IMR-90 (cell line): ENCODE data around the gene PAGE2B. TPM values are rescaled to one million over a fixed set of nuclear protein-coding genes. Genes with fewer than 3 reads are reported as not detected.

Source experiments
- ATAC-seq: fragments of 200-7000 bp; cut with Tn5 transposase; 2 replicates; pipeline ENCODE4 v1.9.1; 2020; ENCODE audit warnings: low read depth, mild to moderate bottlenecking, moderate library complexity
- BruUV-seq: library from RNA; stranded (reverse); fragments of 400-500 nt; replicated peaks from 2 replicates; lab custom pipeline; 2021; lab: Mats Ljungman, UMichigan
- CTCF ChIA-PET: fragments of 300-600 bp; formaldehyde crosslinking; extraction: SDS; loops from one replicate; lab custom pipeline; 2021; ENCODE audit warnings: antibody characterized with exemption; lab: Yijun Ruan, JAX
- POLR2A ChIA-PET: fragments of 300-600 bp; sonication (Branson Sonifier 250); formaldehyde crosslinking; loops from one replicate; lab custom pipeline; 2022; ENCODE audit warnings: antibody characterized with exemption; ENCODE audit not compliant: unreplicated experiment; lab: Charles Lee
- DNase-seq: peaks from one replicate; pipeline ENCODE4 v3.0.0; 2013
- H2AFZ ChIP-seq: replicated peaks from 2 replicates; pipeline ENCODE3; 2013; ENCODE audit warnings: low read length, mild to moderate bottlenecking; ENCODE audit not compliant: poor library complexity
- H2AK5ac ChIP-seq: 2 replicates; pipeline ENCODE4 v1.6.1; 2013; ENCODE audit warnings: low read depth, low read length, inconsistent platforms
- H2AK9ac ChIP-seq: replicated peaks from 2 replicates; pipeline ENCODE3; 2013; ENCODE audit warnings: mild to moderate bottlenecking, low read depth, low read length, moderate library complexity; ENCODE audit not compliant: poor library complexity
- H2BK120ac ChIP-seq: 2 replicates; pipeline ENCODE4 v1.6.1; 2013; ENCODE audit warnings: low read depth, low read length, inconsistent platforms
- H2BK15ac ChIP-seq: 3 replicates; pipeline ENCODE4 v1.6.1; 2013; ENCODE audit warnings: low read depth, low read length, inconsistent platforms
- H2BK20ac ChIP-seq: 2 replicates; pipeline ENCODE4 v1.6.1; 2013; ENCODE audit warnings: low read depth, mild to moderate bottlenecking, inconsistent platforms, low read length, moderate library complexity
- H2BK5ac ChIP-seq: 2 replicates; pipeline ENCODE4 v1.6.1; 2013; ENCODE audit warnings: mild to moderate bottlenecking, low read depth, low read length, inconsistent platforms; ENCODE audit not compliant: poor library complexity, severe bottlenecking
- H3K14ac ChIP-seq: replicated peaks from 2 replicates; pipeline ENCODE4 v1.6.1; 2013; ENCODE audit warnings: low read depth, low read length, inconsistent platforms
- H3K18ac ChIP-seq: 2 replicates; pipeline ENCODE4 v1.6.1; 2013; ENCODE audit warnings: low read depth, low read length, control low read depth
- H3K23ac ChIP-seq: 2 replicates; pipeline ENCODE4 v1.6.1; 2013; ENCODE audit warnings: low read depth, low read length, inconsistent platforms
- H3K27ac ChIP-seq: 2 replicates; pipeline ENCODE4 v1.5.1; 2013; ENCODE audit warnings: mild to moderate bottlenecking, control low read depth, low read length; ENCODE audit not compliant: insufficient read depth
- H3K27me3 ChIP-seq: 2 replicates; pipeline ENCODE4 v1.6.1; 2013; ENCODE audit warnings: low read length; ENCODE audit not compliant: control insufficient read depth, insufficient read depth
- H3K36me3 ChIP-seq: 2 replicates; pipeline ENCODE4 v1.6.1; 2013; ENCODE audit warnings: low read length, mixed read lengths; ENCODE audit not compliant: control insufficient read depth, insufficient read depth
- H3K4ac ChIP-seq: 2 replicates; pipeline ENCODE4 v1.6.1; 2013; ENCODE audit warnings: low read depth, low read length, inconsistent platforms
- H3K4me1 ChIP-seq: 2 replicates; pipeline ENCODE4 v1.6.1; 2013; ENCODE audit warnings: low read length, mixed read lengths; ENCODE audit not compliant: control insufficient read depth, insufficient read depth
- H3K4me2 ChIP-seq: 2 replicates; pipeline ENCODE4 v1.6.1; 2013; ENCODE audit warnings: low read depth, mild to moderate bottlenecking, control low read depth, low read length, moderate library complexity
- H3K4me3 ChIP-seq: 2 replicates; pipeline ENCODE4 v1.5.1; 2013; ENCODE audit warnings: low read depth, mild to moderate bottlenecking, control low read depth, low read length, moderate library complexity; ENCODE audit not compliant: insufficient read depth
- H3K56ac ChIP-seq: 2 replicates; pipeline ENCODE4 v1.6.1; 2013; ENCODE audit warnings: low read length, inconsistent platforms; ENCODE audit not compliant: insufficient read depth; ENCODE audit errors: extremely low read depth
- H3K79me1 ChIP-seq, 2 experiments: 2 replicates each; pipeline ENCODE4 v1.6.1; 2013; ENCODE audit warnings: low read length in 2 of 2, inconsistent platforms in 1 of 2, low read depth in 1 of 2
- H3K9ac ChIP-seq: 2 replicates; pipeline ENCODE4 v1.6.1; 2013; ENCODE audit warnings: low read depth, low read length, control low read depth
- H3K9me1 ChIP-seq: 2 replicates; pipeline ENCODE4 v1.6.1; 2013; ENCODE audit warnings: low read length, inconsistent platforms; ENCODE audit not compliant: insufficient read depth
- H3K9me3 ChIP-seq: 2 replicates; pipeline ENCODE4 v1.6.1; 2013; ENCODE audit warnings: low read length; ENCODE audit not compliant: control insufficient read depth, insufficient read depth
- H4K20me1 ChIP-seq: 2 replicates; pipeline ENCODE4 v1.6.1; 2013; ENCODE audit warnings: low read length, inconsistent platforms; ENCODE audit not compliant: insufficient read depth
- H4K5ac ChIP-seq: 2 replicates; pipeline ENCODE4 v1.6.1; 2013; ENCODE audit warnings: mild to moderate bottlenecking, low read depth, low read length, control low read depth
- H4K8ac ChIP-seq, 2 experiments: 2 replicates each; pipeline ENCODE4 v1.6.1; 2013; ENCODE audit warnings: low read depth in 2 of 2, low read length in 2 of 2, control low read depth in 1 of 2, inconsistent platforms in 1 of 2
- H4K91ac ChIP-seq: 2 replicates; pipeline ENCODE4 v1.6.1; 2013; ENCODE audit warnings: low read depth, low read length, inconsistent platforms; ENCODE audit not compliant: insufficient read depth
- BHLHE40 ChIP-seq: fragments of 150-350 bp; IDR thresholded peaks from 2 replicates; pipeline ENCODE4 v1.6.1; 2016; ENCODE audit warnings: mild to moderate bottlenecking, low read depth, low read length
- CEBPB ChIP-seq: IDR thresholded peaks from 2 replicates; pipeline ENCODE4 v1.6.1; 2012; ENCODE audit warnings: low read depth, low read length, improper control_type of control experiment
- CHD1 ChIP-seq: IDR thresholded peaks from 2 replicates; pipeline ENCODE4 v1.6.1; 2012; ENCODE audit warnings: low read depth, low read length, improper control_type of control experiment
- FOS ChIP-seq: fragments of 150-350 bp; IDR thresholded peaks from 2 replicates; pipeline ENCODE4 v1.6.1; 2016; ENCODE audit warnings: low read depth, low read length
- MAFK ChIP-seq: IDR thresholded peaks from 2 replicates; pipeline ENCODE4 v1.6.1; 2012; ENCODE audit warnings: low read depth, low read length, improper control_type of control experiment
- MAZ ChIP-seq: IDR thresholded peaks from 2 replicates; pipeline ENCODE4 v1.6.1; 2012; ENCODE audit warnings: low read depth, mild to moderate bottlenecking, low read length, improper control_type of control experiment, moderate library complexity, borderline replicate concordance
- NFE2L2 ChIP-seq: fragments of 150-350 bp; IDR thresholded peaks from 2 replicates; pipeline ENCODE4 v1.6.1; 2016; ENCODE audit warnings: low read depth, mild to moderate bottlenecking, low read length
- RAD21 ChIP-seq: IDR thresholded peaks from 2 replicates; pipeline ENCODE4 v1.6.1; 2012; ENCODE audit warnings: low read length, improper control_type of control experiment
- RFX5 ChIP-seq: IDR thresholded peaks from 2 replicates; pipeline ENCODE4 v1.8.0; 2012; ENCODE audit warnings: low read depth, mild to moderate bottlenecking, low read length, moderate library complexity
- SMC3 ChIP-seq: fragments of 150-350 bp; IDR thresholded peaks from 2 replicates; pipeline ENCODE4 v1.6.1; 2016; ENCODE audit warnings: low read depth, mild to moderate bottlenecking, antibody characterized with exemption, low read length, moderate library complexity
- WGBS, 2 experiments: methylation state at CpG; one replicate each; pipeline versions ENCODE4 v1.1.5 to v1.1.7; 2013; ENCODE audit warnings: missing lambda C conversion rate in 2 of 2; ENCODE audit not compliant: insufficient read length in 1 of 2; ENCODE audit errors: extremely low coverage in 2 of 2; 5-methylcytosine and 5-hydroxymethylcytosine counted together
- dilution Hi-C: fragments of 300-500 bp; cut with HindIII; formaldehyde crosslinking; loops from one replicate; pipeline ENCODE4 v1.14.3; 2018; ENCODE audit warnings: low sequenced_read_pairs; ENCODE audit not compliant: unreplicated experiment
- in situ Hi-C: fragments of 300-500 bp; cut with MboI; formaldehyde crosslinking; loops from 3 replicates; pipeline ENCODE4 v1.14.3; 2019; ENCODE audit warnings: low sequenced_read_pairs, inconsistent platforms, mixed read lengths
- intact Hi-C: fragments of 100-400 bp; cut with micrococcal nuclease; formaldehyde crosslinking; loops from 2 replicates; pipeline ENCODE4 v1.10.0; 2022
- polyA plus RNA-seq, 3 experiments: library from polyadenylated mRNA; depleted of rRNA; stranded (reverse); fragments of >200 nt; gene quantifications; 2 replicates each; pipeline ENCODE4 v1.2.3, GENCODE V29; 2012; ENCODE audit warnings: low replicate concordance in 1 of 3
- total RNA-seq: library from RNA; depleted of rRNA; stranded (reverse); fragments of >200 nt; gene quantifications from 2 replicates; pipeline ENCODE4 v1.2.3, GENCODE V29; 2012
- TF ChIP-seq, protein P1 (sequence below): conservative IDR thresholded peaks from 2 replicates; pipeline ENCODE4 v1.5.1; 2012; ENCODE audit warnings: mild to moderate bottlenecking, low read depth, low read length, improper control_type of control experiment

Gene PAGE2B
- total and polyA plus RNA-seq, 2 of the 4 experiments (the other 2 are of a cell fraction), result not detected

DNA sequence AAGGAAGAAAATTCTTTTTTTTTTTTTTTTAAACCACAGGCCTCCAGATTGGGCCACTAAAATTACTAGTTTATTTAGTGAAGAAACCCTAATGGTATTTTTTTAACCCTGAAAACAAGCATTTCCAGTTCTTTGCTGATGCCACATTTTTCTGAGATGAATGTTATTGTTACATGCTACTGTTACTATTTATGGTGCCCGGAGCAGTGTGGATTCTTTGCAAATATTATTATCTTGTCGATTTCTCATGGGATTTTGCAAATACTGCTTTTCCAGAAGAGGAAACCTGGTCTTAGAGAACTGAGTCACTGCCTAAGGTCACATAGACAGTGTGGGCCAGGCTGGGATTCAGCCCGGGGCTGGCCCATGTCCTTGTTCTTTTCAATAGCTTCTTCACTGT is 35.4 kb upstream of the PAGE2B start:
- Histone ChIP-seq H2BK5ac (no peak overlapping the region), H4K91ac (no peak overlapping the region), H3K14ac (no peak overlapping the region), H3K27me3 (no peaks in the 10 kb centered on the region), H2AK5ac (no peak overlapping the region), H4K20me1 (no peaks in the 10 kb centered on the region), H4K5ac (no peak overlapping the region), H2BK20ac (no peak overlapping the region), H3K36me3 (no peaks in the 10 kb centered on the region), H3K9me3 (no peaks in the 10 kb centered on the region), H2BK120ac (no peak overlapping the region), H3K56ac (no peak overlapping the region), H3K9ac (no peak overlapping the region), H3K27ac (no peak overlapping the region), H3K9me1 (no peaks in the 10 kb centered on the region), H3K18ac (no peak overlapping the region), H2AFZ (no peak overlapping the region), H3K4me1 (no peaks in the 10 kb centered on the region), H3K79me1 (no peaks in the 10 kb centered on the region), H2BK15ac (no peak overlapping the region), H2AK9ac (no peak overlapping the region), H3K4me2 (no peak overlapping the region), H3K4me3 (no peak overlapping the region), H4K8ac (no peak overlapping the region), H3K4ac (no peak overlapping the region), H3K23ac (no peak overlapping the region)
- DNase-seq, result no peak
- dilution Hi-C loops, result no loop called here
- in situ Hi-C loops, result no loop called here
- POLR2A ChIA-PET, result no interaction called here
- intact Hi-C loops, result no loop called here
- no peak for ATAC-seq
- no peak for TF ChIP-seq RFX5
- no peak for TF ChIP-seq CEBPB
- TF ChIP-seq RAD21, result no peak
- no peak for TF ChIP-seq MAZ
- TF ChIP-seq MAFK, result no peak
- TF ChIP-seq, protein P1, sequence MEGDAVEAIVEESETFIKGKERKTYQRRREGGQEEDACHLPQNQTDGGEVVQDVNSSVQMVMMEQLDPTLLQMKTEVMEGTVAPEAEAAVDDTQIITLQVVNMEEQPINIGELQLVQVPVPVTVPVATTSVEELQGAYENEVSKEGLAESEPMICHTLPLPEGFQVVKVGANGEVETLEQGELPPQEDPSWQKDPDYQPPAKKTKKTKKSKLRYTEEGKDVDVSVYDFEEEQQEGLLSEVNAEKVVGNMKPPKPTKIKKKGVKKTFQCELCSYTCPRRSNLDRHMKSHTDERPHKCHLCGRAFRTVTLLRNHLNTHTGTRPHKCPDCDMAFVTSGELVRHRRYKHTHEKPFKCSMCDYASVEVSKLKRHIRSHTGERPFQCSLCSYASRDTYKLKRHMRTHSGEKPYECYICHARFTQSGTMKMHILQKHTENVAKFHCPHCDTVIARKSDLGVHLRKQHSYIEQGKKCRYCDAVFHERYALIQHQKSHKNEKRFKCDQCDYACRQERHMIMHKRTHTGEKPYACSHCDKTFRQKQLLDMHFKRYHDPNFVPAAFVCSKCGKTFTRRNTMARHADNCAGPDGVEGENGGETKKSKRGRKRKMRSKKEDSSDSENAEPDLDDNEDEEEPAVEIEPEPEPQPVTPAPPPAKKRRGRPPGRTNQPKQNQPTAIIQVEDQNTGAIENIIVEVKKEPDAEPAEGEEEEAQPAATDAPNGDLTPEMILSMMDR, result no peak
- no peak for TF ChIP-seq NFE2L2
- no peak for TF ChIP-seq BHLHE40
- TF ChIP-seq FOS, result no peak
- TF ChIP-seq SMC3, result no peak
- TF ChIP-seq CHD1, result no peak
- CTCF ChIA-PET, result interaction anchor here (0.7 kb wide), 1 partner anchor 1622 kb away, joined by 4 read pairs; no protein-coding TSS in a partner anchor
- 44% methylated on average over 2 of the region's 3 CpGs; no CpG with 5 or more reads in 1 of the 2 experiments for WGBS, 2 experiments
- BruUV-seq, result no TSS peak
